Uterine smooth muscle cell (primary cell): Measurements from ENCODE around the gene FAM217B. TPM values are rescaled to one million over a fixed set of nuclear protein-coding genes. Genes with fewer than 3 reads are reported as not detected.

Experiments
- total RNA-seq: library from RNA; depleted of rRNA; stranded (reverse); fragments of >200 nt; gene quantifications from 2 replicates; pipeline ENCODE4 v1.2.3, GENCODE V29; 2014

The FAM217B gene, protein sequence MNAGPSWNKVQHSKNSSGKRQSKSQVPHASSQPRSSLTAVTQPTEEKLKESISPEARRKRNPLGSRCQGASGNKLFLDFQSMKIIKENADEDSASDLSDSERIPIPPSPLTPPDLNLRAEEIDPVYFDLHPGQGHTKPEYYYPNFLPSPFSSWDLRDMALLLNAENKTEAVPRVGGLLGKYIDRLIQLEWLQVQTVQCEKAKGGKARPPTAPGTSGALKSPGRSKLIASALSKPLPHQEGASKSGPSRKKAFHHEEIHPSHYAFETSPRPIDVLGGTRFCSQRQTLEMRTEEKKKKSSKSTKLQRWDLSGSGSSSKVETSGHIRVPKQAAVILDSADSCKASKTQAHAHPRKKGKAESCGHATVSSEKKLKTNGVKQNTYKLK
- 3.2 and 4.1 TPM in 2 replicates for total RNA-seq

DNA sequence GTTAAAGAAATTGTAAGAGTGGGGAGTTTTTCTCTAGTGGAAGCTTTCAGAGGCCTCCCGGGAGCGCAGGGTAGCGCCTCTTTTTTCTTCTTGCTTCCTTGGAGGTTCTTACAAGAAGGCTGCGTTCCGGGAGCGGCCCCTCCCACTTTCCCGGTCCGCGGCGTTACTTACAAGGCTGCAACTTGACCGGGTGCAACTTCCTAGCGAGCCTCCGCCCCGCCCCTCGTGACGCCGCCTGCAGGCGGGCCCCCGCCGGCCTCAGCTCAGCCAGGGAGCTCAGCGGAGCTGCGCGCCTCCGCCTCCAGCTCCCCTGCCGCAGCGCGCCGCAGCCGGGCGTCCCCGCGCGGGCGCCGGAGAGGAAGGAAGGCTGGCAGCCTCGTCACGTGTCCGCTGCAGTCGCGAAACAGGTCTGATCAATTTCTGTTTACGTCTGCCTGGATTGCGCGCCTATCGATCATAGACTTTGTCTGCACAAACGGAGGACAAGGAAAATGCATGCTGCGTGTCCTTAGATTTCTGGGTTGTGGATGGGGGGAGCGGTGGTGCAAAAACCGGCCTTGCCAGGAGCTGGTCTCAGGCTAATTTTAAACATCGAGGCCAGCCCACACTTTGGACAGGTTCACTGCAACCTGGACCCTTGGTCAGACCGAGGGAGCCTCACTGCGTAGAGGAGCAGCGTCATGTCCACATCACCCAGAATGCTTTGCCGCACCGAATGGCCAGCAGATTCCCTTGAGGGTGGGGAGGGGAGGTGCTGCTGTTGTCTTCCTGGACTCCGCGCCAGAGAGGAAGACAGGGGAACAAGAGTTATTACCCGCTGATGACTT lies at the start of gene FAM217B, which contains the start of gene PPP1R3D:
FAM217B (plus strand) TSS at position 261 of the 827 bp plus-strand sequence. CDS start 3,555 bp downstream, outside the sequence.
PPP1R3D (minus strand) TSS at position 177 of the 827 bp plus-strand sequence. CDS start 374 bp downstream, outside the sequence.

DNA sequence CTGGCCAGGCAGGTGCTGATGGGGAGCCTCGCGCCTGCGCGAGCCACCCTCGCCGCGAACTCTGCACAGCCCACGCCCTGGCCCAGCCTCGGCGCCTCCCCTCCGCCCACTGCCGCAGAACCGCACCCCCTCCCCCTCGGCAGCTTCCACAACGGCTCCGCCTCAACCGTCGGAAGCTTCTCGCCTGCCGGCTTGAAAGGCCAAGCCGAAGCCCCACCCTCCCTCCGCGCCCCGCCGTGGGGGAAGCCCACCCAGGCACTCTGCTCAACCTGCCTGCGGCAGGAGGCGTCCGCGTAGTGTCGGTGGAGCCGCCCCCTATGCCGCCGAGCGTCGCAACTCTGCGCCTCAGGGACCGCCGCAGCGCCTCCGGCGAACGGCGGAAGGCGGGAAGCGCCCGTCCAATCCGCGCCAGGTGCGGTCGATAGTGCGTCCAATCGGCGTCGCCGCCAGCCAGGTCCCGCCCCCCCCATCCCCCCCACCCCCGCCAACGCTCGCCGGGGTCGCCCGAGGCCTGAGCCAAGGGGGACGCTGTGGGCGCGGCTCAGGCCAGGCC lies 6.8 kb upstream of the FAM217B start, which contains the start of gene SYCP2:
SYCP2 (minus strand) TSS at position 342 of the 553 bp plus-strand sequence. CDS start 11,224 bp downstream, outside the sequence.

DNA sequence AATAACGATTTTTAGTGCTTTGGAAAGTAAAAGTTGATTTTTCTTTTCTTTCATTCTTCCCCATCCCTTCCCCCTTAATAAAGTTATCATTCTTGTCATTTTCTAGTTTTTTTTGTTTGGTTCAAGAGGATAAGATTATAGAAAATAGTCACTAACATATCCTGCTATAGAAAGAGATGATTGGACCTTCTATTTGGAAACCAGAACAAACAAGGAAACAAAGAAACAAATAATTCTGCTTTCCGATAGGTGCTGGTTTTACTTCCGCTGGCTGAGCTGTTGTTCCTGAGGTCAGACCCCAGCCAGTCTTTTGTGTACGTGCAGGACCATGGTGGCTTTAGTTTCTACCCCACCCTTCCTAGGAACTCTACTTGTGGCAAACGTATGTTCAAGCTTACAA lies 17.9 kb downstream of the FAM217B start, which contains the start of gene CDH26:
CDH26 (plus strand) TSS at position 301 of the 400 bp plus-strand sequence. CDS start 304 bp downstream, outside the sequence.

Other genes starting within 250 kb of the FAM217B start
- gene SYCP2, start 6.8 kb upstream of the FAM217B start, total RNA-seq = 0.37 and 0.89 TPM in 2 replicates
- gene PPP1R3D, start 84 bp upstream of the FAM217B start, total RNA-seq = 6.4 and 6.6 TPM in 2 replicates
- gene CDH26, start 18.0 kb downstream of the FAM217B start, total RNA-seq = 0.12 and 0.33 TPM in 2 replicates